Transverse colon (tissue), 3 donors: ENCODE measurements around the gene SPATA19.

Source experiments
- POLR2A ChIP-seq: fragments of 450-650 bp; IDR thresholded peaks from one replicate; pipeline ENCODE4 v1.6.1; 2016; ENCODE audit warnings: antibody characterized with exemption, mild to moderate bottlenecking, moderate library complexity
- TF ChIP-seq, protein P1 (sequence below), 5 experiments: fragments of 200-600 bp in 3 of 5; fragments of 450-650 bp in 2 of 5; sonication (generic) in 3 of 5; IDR thresholded peaks; 1 replicate in 2 of 5; 2 replicates in 3 of 5; pipeline ENCODE4 v1.5.1; 2016 to 2017; ENCODE audit warnings: antibody characterized with exemption in 5 of 5, inconsistent platforms in 3 of 5, mild to moderate bottlenecking in 2 of 5, moderate library complexity in 1 of 5

DNA sequence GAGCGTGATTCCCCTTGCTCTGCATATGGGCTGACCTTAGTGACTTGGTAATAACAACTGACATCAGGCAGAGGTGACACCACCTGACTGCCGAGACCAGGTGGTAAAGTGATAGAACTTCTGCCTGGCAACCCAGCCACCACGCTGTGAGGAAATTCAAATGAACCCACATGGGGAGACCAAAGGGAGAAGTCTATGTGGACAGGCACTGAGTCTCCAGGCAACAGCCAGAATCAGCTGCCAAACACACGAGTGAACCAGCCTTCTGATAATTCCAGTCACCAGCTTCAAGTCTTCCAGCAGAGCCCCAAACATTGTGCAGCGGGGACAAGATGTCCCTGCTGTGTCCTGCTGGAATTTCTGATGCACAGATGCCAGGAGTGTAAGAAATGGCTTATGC is 29.7 kb downstream of the SPATA19 start:
- TF ChIP-seq, protein P1, sequence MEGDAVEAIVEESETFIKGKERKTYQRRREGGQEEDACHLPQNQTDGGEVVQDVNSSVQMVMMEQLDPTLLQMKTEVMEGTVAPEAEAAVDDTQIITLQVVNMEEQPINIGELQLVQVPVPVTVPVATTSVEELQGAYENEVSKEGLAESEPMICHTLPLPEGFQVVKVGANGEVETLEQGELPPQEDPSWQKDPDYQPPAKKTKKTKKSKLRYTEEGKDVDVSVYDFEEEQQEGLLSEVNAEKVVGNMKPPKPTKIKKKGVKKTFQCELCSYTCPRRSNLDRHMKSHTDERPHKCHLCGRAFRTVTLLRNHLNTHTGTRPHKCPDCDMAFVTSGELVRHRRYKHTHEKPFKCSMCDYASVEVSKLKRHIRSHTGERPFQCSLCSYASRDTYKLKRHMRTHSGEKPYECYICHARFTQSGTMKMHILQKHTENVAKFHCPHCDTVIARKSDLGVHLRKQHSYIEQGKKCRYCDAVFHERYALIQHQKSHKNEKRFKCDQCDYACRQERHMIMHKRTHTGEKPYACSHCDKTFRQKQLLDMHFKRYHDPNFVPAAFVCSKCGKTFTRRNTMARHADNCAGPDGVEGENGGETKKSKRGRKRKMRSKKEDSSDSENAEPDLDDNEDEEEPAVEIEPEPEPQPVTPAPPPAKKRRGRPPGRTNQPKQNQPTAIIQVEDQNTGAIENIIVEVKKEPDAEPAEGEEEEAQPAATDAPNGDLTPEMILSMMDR (IDR thresholded peaks at IDR 0.05): no peak
- TF ChIP-seq POLR2A: no peak
